ENCODE data around the gene ZFAND5.

Gene ZFAND5

DNA sequence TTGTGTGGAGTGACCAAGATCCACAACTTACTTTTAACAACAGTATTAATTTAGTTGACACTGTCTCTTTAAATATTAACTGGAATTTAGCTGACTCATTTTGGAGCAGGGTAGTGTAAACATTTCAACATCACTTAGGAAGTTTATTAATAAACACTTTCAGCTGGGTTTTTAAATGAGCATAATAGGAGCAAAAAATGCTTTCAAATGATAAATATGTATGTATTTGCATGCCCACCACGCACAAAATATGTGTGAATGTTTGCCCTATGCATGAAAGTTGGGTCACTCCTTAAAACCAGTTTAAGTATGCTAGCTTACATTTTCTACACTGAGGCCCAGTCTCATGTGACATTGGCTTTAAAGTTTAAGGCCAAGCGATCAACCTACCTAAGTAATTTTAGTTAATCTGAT, 2.9 kb downstream of the ZFAND5 start:
- DNase-seq, result no peak

DNA sequence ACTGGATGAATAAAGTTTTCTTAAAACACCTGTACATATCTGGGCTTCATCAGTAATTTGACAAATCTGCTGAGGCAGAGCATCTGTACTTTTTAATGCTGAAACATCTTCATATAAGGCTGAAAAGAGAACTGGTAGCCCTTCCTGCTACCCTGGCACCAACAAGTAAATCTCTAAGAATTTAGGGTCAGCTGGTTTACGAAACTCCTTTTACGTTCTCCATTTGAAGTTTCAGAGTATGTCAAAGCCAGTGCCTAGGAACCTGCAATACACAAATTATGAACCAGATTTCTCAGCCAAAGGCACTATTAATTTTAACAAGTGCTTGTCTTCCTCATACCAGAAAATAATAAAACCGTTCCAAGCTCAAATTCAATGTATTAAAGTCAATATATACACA, 3.8 kb downstream of the ZFAND5 start:
- no peak for DNase-seq

DNA sequence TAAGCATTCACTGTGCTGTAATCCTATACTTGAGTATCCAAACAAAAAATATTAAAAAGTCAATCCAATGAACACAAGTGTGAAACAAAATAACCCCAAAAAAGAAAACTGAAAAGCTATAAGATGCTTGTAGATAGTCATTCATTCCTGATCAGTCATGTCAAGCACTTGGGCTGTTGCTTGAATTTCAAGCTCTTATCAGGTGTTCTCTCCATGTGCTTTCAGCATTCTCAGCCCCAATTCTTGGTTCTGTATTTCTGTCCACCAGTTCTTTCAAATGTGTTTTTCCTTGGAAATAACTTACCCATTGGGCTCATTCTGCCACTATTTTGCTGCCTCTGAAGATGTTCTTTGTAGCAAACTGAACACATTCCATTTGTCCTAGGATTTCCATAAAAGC, 4.7 kb downstream of the ZFAND5 start:
- no peak for DNase-seq

DNA sequence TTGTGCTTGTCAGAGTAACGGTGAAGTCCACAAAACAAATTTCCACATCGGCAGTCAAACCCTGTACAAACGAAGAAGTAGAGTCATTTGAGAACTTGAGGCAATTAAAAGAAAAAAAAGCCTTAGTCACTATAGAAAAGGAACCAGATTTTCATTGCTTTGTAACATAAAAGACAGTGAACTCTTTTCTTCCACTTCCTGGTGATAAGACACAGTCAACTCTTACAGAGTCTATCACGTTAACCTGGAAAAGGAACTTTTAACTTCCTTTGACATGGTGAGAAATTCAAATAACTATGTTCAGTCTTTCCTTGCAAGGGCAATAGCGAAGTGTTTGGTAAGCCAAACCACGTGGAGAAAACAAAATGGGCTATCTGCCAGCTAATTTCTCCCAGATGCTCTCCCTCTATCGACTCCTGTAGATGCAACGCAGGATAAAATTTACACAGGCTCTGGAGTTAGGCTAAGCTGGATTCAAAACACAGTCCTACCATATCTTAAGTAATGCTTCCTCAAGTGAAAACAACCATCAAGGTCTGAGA, 8.9 kb downstream of the ZFAND5 start:
- no peak for DNase-seq

DNA sequence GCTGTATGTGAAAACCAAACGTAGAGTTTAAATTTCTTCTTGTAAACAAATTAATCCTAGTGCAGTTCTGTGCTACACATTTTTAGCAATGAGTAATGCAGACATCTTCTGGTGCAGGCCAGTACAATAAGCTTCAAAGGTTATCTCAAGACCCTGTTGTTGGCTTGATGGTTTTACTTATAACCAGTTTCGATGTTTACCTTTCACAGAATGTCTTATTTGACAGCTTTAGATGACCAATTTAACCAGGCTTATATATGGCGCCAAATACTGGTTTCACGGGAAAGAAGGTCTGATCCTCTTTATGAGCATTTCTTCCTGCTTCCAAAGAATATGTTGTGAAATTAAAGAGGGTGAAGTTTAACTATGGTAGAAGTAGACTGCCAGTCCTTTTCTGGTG, 9.9 kb downstream of the ZFAND5 start:
- no peak for DNase-seq

DNA sequence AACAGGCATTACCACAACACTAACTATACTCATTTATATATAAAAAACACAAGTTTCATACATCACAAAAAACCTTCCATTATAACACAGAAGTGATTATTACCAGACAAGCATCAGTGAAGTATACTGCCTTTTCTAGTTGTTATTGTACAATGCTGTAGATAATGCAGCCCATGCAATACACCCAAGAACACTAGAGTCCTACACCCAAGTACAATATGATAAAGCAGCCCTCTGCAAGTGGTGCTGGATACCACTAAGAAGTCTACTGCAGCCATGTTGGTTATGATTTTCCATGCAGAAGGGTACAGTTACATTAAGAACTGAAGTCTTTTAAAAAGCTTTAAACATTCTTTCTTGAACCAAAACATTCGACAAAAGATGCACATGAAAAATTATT, 10.3 kb downstream of the ZFAND5 start:
- DNase-seq, result no peak

DNA sequence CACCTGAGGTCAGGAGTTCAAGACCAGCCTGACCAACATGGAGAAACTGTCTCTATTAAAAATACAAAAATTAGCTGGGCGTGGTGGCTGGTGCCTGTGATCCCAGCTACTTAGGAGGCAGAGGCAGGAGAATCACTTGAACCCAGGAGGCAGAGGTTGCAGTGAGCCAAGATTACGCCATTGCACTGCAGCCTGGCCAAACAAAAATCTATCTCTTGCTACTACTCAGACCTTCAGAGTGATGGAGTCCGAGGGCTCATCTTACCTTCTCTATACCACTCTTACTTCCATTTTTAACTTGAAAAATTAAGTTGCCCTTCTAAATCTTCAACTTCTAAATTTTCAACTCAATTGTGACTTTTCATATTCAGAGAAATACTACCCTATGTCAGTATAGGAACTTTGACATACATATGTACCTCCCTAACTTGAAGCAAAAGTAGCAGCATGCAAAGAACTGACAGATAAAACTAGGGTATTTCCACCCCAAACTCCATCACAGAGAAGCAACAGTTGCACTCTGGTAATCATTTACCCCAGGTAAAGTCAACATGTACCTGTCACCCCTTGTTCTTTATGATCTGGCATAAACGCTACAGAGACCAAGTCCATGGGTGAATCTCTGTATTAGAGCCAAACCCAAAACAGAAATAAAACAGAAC, 11.4 kb downstream of the ZFAND5 start:
- DNase-seq, result no peak

DNA sequence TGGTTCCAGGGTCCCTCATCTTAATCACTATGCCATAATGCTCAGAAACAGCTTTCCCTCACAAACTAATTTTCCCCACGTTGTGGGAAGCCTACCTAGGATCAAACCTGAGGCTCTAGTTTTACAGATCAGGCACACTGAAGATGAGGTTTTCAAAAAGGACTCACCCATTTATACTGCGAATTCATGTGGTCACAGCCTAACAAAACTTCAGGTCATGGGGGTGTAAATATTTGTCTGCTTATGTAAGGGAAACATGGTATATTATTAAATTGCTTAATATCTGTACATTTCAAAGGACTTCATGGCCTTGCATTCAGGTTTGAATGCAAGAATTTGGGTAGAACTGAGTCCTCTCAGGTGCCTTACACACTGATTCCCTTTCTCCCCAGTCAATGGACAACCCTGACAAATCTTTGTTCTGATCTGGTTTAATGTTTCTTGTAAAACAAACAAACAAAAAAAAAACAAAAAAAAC, 12.1 kb downstream of the ZFAND5 start:
- no peak for DNase-seq

DNA sequence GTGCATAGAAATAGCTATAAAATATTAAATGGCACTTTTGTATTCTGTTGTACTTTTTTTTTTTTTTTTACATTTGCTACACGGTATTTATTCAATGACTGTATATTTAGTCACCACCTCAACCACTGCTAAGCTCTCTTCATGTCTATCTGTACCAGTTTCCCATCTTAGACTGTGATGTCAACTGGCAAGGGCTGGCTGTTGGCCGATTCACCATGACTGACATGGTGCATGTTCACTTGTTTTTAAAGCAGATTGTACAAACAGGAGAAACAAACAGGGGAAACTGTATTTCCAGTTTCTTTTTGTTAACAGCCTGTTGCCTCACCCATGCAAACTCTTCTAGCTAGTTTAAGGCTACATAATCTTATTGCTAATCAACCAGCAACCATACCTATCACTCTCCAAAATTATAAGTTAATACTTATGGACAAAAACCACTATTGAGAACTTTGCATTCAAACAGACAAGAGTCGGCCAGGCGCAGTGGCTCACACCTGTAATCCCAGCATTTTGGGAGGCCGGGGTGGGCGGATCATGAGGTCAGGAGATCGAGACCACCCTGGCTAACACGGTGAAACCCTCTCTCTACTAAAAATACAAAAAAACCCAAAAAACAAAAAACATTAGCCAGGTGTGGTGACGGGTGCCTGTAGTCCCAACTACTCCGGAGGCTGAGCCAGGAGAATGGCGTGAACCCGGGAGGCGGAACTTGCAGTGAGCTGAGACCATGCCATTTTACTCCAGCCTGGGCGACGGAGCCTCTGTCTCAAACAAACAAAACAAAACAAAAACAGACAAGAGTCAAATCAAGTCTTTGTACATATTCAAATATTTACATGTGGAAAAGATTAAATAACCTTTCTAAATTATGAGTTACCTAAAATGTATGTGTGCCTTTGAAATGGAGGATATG, 13.2 kb downstream of the ZFAND5 start:
- DNase-seq, result no peak

DNA sequence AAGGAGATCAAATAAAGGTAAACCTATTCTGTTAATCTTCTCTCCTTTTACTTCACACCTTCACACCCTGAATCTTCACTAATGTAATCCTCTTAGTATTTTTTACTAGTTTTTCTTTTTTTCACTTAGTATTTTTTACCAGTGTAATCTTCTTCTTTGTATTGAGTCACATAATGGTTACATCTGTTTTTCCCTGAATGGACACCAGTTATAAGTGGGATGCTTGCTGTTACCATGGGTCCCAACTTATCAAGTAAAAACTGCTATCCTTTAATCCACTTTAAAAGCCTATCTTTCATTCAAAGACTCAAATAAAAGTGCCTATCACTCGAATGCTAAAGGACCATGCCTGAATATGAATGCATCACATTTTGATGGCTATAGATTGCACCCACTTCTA, 15.1 kb downstream of the ZFAND5 start:
- DNase-seq, result no peak

DNA sequence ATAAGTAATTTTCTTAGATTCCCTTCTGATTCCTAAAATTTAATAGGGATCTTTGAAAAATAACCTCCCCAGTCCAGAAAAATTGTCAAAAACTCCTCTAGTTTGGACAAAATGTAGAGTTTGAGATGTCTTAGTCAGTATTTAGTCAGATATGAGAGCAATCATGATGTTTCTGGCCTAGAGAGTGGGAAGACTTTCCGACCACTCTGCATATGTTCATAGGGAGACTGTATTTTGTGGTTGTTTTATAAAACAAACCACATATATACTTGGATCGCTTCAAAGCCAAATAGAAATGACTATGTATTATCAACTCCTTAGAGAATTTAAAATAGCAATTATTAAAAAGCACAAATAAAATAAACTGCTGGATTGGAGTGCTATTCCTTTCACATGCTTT, 15.8 kb downstream of the ZFAND5 start:
- no peak for DNase-seq

DNA sequence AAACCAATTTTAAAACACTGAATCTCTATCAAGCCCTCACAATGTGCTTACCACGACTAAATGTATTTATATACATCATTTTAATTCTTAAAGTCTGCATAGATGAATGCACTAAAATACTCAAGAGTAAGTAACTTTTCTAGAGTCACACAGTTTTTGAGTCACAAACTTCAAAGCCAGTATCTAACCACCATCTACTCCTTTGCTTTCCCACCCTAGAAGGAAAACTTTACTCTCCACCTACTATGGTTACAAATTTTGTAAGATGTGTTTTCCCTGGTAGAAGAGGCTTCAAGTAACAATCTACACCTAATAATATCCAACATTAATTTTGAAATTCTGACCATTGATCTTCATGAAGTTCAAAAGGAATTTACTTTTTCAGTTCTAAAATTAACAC, 18.7 kb downstream of the ZFAND5 start:
- no peak for DNase-seq

DNA sequence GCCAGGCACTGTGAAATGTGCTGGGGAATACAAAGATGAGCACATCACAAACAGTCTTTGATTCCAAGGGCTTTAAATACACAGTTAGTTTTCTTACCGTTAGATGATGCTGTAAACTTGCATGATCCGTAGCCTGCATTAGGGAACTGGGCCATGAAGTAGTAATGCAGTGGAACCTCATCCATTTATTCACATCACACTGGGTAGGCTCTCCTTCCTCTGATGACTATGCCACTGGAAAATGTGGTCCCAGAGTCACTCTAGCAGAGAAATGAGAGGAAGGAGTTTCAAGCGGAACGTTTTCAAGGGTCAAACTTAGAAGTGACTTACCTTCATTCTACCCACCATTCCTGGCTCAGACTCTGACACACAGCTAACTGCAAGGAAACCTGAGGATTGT, 26.4 kb downstream of the ZFAND5 start:
- no peak for DNase-seq

DNA sequence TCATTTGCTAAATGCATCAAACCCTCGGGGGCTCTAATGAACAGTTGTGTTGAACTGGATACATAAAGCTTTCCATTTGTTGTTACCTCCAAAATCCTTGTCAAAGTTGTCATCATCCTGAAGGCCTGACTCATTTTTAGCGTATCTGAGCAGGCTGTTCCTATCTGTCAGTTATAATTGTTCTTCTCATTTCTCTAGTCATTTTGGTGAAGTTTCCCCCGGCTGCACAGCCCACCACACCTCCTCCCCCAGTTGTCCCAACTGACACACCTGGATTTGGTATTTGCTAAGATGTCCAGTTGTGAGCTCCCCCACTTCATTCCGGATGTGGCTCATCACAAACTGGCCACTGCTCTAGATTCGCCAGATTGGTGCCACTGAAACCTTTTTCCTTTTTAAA, 27.7 kb downstream of the ZFAND5 start:
- DNase-seq, result no peak

DNA sequence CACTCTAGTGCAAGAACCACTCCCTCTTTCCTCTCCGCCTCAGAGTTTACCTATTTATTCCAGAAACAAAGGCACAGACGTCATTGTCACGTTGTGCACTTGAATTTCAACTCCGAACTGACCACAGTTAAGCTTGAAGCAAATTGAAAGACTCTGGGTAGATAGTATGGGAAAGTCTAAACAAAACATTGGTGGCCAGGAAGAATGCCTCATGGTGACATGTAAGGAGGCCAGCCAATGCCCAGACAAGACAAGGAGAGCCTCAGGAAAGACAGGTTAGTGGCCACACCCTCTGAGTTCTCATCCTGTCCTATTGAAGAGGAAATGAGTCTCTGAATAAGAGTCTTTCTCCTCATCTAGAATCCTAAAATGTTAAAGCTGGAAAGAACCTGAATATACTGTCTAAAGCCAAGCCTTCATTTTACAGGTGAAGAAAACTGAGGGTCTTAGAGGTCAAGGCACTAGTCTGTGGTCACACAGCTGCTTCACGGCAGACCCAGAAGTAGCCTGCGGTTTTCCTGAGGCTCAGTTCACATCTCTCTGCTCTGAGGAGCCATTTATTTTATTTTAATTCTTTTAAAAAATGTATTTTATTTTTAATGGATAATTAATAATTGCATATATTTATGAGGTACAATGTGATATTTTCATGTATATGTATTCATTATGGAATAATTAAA, 30.2 kb downstream of the ZFAND5 start:
- no peak for DNase-seq

DNA sequence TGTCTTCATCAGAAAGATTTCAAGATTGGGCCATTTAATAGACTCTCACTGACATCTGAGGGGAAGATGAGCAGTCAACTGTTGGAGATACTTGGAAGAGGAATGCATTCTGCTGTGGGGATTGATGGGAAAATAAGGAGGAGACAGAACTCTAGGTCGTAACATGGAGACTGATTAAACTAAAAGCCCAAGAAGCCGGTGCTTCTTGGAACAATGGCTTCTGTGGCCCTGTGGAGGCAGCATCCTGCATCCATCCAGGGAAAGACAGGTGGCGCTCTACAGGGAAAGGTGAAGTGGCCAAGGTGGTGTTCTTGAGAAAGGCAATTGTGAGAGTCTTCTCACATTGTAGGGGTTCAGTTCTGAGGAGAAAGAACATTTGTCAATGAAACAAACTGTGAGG, 31.3 kb downstream of the ZFAND5 start:
- DNase-seq, result no peak

DNA sequence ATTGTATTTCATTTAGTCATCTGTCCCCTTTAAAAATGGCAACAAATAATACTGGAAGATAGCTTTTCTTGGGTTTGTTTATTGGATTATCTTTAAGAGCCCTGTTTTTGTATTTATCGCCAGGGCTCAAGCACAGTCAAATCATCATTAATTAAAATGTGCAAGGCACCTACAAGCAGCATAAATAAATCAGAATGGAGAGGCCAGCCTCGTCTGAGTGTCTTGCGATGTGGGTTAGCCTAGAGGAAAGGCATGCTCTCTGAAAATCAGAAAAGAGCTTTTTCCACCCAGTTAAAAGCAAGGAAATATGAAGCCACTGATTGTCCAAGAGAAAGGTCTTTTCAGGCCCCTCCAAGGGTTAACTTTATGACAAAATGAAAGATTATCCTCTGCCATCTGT, 31.8 kb downstream of the ZFAND5 start:
- DNase-seq, result no peak

DNA sequence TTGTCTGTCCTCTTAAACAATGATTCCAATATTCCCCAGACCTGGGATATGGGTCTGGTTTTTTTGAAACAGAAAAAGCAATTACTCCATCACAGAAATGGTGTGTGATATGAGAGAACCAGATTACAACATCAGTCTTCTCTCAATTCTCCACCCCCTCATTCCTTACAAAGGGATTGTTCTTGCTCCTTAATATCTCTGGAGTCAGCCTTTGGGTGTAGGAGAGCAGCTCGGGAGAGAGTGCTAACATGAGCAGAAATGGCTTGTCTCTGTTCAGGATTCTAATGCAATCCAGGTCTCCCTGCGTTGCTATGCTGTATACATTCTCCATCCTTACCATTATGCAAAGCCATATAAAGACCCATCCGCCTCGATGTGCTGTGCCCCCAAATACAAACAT, 32.7 kb downstream of the ZFAND5 start:
- no peak for DNase-seq

DNA sequence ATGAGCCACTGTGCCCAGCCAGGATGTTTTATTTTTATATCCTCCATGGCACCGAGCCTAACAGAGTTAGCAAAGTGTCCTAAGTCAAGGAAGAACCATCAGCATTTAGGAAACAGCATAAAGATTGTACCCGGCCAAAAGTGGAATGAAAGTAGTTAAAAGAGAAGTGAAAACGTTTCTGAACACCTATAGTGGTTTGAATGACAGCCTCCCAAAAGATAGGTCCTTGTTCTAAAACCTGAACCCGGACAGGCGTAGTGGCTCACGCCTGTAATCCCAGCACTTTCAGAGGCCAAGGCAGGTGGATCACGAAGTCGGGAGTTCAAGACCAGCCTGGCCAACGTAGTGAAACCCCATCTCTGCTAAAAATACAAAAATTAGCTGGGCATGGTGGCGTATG, 37.4 kb downstream of the ZFAND5 start:
- DNase-seq, result no peak

DNA sequence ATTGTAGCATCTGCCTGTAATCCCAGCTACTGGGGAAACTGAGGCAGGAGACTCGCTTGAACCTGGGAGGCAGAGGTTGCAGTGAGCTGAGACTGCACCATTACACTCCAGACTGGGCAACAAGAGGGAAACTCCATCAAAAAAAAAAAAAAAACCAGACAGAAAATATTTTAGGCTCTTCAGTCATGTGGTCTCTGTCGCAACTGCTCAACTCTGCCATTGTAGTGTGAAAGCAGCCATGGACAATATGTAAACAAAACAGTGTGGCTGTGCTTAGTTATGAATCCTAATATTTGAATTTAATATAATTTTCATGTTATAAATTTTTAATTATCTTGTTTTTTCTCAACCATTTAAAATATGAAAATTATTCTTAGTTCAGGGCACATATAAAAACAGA, 38.4 kb downstream of the ZFAND5 start:
- no peak for DNase-seq

DNA sequence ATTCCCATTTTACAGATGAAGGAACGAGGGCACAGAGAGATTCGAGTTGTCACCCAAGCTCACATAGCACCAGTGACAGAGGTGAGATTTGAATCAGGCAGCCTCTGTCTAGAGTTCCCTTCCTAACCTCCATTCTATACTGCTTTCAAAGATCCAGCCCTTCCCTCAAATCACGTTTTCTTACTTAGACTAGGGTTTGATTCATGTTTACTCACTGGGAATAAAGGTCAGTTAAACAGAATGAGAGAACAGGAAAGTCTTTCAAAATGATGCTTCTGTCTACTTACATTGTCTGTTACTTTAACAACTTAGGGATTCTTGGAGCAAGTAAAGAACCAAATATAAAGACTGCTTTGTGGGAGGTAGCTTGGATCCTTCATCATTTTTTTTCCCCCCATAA, 40.0 kb downstream of the ZFAND5 start:
- DNase-seq, result no peak

DNA sequence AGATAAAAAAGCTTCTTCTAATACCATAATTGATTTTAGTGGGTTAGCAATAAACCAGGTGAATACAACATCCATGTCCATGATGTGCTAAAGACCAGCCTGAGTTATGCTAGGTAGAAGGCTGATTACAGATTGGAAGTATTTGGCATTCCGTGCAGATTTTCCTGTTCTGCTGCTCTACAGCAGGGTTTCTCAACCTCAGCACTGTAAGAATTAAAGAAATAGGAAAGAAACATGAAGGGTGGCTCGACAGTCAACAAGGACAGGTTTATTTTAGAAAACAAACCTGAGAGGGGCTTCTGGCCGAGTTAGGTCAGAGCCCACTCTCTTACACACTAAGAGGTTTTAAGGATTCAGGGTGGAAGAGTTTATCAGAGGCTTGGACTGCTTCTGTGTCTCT, 42.3 kb downstream of the ZFAND5 start:
- DNase-seq, result no peak

DNA sequence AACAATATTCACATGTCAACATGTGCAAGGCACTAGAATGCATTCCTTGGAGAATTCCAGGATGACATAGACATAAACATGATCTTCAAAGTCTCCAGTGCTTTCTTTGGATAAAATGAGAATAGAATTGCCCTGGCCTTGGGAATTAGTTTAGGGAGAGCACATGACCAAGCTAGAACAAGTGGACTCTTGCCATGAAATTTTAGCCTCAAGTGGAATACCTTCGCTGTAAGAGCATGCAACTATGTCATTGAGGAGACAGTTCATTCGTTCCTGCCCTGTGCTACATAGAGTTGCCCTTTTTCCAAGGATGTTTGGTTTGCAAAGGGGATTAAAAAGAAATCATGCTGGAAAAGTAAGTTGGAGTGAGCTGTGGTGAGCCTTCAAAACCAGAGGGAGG, 42.7 kb downstream of the ZFAND5 start:
- no peak for DNase-seq

Data from DMS153 (cell line).